ENCODE data around the gene GNL3.

DNA sequence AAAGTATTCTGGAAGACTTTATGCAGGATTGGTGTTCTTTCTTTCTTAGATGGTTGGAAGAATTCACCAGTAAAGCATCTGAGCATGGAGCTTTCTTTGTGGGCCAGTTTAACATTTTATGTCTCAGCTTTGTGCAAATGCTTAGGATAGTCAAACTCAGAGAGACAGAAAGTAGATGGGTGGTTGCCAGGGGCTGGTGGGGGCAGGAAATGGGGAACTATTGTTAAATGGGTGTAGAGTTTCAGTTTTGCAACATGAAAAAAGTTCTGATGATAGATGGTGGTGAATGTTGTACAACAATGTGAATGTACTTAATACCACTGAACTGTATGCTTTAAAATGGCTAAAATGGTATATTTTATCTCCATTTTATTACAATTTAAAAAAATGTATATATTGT lies 44.8 kb downstream of the GNL3 start:
- TF ChIP-seq POLR2A (IDR thresholded peaks at IDR 0.05; ENCODE audit: low read depth, low read length) (no peak), POLR2AphosphoS5 (IDR thresholded peaks at IDR 0.05; ENCODE audit: low read depth, low read length) (no peak), TAF1 (IDR thresholded peaks at IDR 0.05; ENCODE audit: low read depth, low read length) (no peak), SPI1 (IDR thresholded peaks at IDR 0.05; ENCODE audit: low read depth, low read length) (no peak), POU2F2 (IDR thresholded peaks at IDR 0.05; ENCODE audit: low read depth, low read length) (no peak)
